Cerebellar cortex (tissue), 1 donor: ENCODE results near the gene AMMECR1.
A peak's percentile ranks its signal among the peaks of the same experiment; 100 is the strongest.
"Not testable (repeated sequence)": the region's sequence is repeated elsewhere in the genome, so short reads cannot be mapped to it uniquely, and the experiment has no call there.

Experiments
- DNase-seq: peaks from one replicate; pipeline ENCODE4 v3.0.0-alpha.2; 2015; ENCODE audit warnings: low spot score

Gene AMMECR1

GRCh38 chrX:110257889-110258288 is 60.0 kb downstream of the AMMECR1 start:
- peak; percentile 14 for DNase-seq

DNA sequence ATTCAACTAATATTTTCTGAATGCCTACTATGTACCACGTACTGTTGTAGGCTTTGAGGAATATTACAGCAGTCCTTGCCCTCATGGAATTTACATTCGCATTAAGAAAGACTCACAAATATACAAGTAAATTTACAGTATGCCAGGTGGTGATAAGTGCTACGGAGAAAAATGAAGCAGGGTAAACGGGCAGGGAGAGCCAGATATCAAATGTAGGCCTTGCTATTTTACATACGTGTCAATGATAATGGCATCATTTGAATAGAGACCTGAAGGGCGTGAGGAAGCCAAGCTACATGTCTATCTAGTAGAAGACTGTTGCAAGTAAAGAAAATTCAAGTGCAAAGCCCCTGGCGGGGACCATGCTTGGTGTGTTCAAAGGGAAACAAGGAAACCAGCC is 65.2 kb downstream of the AMMECR1 start:
- DNase-seq, result no peak

DNA sequence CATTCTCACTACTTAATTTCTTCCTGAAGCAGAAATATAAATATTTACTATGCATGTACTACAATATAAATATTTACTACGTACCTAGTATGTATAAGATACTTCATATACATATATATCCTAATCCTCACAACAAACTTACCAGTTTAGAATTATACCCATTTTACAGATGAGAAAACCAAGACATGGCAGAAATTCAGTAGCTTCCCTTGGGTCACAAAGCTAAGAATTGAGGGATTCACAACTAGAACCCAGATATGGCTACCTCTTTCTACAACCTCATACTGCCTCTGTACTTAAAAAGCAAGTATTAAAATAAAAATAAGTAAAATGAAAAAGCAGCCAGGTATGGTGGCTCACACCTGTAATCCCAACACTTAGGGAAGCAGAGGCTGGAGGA is 65.9 kb downstream of the AMMECR1 start:
- no peak for DNase-seq

DNA sequence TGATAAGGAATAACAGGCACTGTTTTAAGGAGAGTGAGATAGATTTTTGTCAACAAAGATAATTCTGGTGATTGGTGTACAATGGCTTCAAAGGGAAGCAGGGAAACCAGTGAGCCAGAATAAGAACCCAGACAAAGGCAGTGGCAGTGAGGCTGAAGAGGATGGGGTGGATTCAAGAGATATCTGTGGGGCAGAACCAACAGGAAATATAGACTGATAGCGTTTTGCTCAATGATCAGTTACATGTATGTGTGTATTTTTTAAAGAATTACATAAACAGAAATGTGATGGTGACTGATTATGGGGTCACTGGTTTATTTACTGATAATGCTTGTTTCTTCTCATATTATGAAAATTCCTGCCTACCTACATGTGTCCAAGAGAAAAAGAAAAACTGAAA is 66.4 kb downstream of the AMMECR1 start:
- no peak for DNase-seq

DNA sequence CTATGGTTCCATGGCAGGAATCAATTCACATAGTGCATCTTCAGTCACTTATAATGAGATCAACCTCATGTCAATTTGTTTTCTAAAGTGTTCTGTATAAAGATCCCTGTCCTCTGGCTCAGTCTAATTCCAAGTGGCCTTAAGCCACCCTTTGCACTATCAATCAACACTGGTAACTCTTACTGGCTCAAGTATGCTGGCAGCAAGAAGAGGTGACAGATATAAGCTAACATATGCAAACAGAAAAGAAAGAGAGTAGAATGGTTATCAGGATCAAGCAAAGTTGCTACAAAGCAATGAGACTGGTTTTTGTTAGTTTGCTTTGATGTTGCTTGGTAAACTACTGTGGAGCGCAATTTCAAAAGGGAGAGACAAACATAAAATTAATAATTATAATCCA is 67.0 kb downstream of the AMMECR1 start:
- DNase-seq, result no peak

- no peak for DNase-seq
These were observed 69.3 kb downstream of the AMMECR1 start for GRCh38 chrX:110248578-110248977.

DNA sequence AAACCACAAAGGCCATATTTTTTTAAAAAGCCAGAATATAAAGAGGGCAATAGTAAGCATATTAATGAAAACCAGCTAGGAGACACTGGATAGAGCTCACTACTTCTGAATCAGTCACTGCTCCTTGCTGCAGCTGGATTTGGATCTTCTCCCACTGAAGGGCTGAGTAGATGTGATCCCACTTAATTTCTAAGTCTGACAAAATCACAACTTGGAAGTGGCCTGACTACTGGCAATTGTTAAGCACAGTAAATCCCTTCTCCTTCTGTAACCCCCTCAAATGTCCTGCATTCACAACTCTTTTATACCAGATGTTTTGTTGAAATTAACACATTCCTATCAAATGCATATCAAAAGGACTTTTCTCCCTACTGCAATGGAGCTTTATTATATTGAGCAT is 72.9 kb downstream of the AMMECR1 start:
- no peak for DNase-seq

DNA sequence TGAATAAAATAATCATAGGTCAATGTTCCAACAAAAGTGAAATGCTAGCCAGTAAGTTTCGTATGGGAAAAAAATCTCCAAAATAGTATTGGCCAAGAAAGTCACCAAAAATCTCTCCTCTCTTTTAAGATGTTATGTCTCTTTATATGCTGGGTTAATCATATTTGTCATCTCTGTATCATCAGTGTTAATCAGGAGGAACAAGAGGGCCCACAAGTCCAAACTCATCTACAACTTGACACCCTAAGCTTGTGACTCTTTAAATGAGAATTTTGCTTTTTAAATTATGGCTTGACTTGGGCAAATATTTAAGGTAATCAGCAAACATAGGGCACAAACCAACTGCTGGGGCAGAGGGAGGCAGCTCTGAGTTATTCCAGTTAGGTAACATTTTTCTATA is 75.5 kb downstream of the AMMECR1 start:
- no peak for DNase-seq

- peak; percentile 11 for DNase-seq
These were observed 76.1 kb downstream of the AMMECR1 start for GRCh38 chrX:110241816-110242215.

- not testable (repeated sequence) for DNase-seq
These were observed 79.6 kb downstream of the AMMECR1 start for GRCh38 chrX:110238259-110238658.

DNA sequence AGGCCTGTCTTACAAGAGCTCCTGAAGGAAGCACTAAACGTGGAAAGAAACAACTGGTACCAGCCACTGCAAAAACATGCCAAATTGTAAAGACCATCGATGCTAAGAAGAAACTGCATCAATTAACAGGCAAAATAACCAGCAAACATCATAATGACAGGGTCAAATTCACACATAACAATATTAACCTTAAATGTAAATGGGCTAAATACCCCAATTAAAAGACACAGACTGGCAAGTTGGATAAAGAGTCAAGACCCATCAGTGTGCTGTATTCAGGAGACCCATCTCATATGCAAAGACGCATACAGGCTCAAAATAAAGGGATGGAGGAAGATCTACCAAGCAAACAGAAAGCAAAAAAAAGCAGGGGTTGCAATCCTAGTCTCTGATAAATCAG is 86.4 kb downstream of the AMMECR1 start:
- not testable (repeated sequence) for DNase-seq

DNA sequence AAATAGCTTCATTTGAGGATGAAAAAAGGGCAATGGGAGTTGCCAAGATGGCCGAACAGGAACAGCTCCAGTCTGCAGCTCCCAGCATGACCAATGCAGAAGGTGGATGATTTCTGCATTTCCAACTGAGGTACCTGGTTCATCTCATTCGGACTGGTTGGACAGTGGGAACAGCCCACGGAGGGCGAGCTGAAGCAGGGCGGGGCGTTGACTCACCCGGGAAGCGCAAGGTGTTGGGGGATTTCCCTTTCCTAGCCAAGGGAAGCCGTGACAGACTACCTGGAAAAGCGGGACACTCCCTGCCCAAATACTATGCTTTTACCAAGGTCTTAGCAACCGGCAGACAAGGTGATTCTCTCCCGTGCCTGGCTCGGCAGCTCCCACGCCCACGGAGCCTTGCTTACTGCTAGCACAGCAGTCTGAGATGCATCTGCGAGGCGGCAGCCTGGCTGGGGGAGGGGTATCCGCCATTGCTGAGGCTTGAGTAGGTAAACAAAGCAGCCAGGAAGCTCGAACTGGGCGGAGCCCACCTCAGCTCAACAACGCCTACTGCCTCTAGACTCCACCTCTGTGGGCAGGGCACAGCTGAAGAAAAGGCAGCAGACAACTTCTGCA is 88.3 kb downstream of the AMMECR1 start:
- not testable (repeated sequence) for DNase-seq

- no peak for DNase-seq
These were observed 89.4 kb downstream of the AMMECR1 start for GRCh38 chrX:110228453-110228852.

DNA sequence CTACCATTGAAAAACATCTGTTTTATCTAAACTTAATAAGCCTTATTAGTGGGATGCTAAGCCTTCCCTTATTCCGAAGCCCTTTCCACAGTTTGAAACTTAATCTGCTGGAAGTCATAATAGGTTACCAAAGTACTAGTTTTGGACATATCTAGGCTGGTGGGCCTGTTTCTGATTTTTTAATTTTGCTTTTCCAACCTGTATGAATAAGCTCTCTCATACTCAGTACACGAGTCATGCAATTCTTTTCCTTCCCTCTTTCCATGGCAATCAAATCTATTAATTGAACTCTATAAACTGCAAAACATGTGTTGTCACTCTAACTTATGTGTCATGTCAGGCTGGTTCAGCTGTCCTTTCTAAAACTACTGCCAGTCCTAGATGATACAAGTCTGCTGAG is 91.0 kb downstream of the AMMECR1 start:
- DNase-seq, result no peak

GRCh38 chrX:110224926-110225617 is 92.8 kb downstream of the AMMECR1 start:
- DNase-seq, result no peak

GRCh38 chrX:110222497-110223257 is 95.2 kb downstream of the AMMECR1 start:
- DNase-seq, result no peak

DNA sequence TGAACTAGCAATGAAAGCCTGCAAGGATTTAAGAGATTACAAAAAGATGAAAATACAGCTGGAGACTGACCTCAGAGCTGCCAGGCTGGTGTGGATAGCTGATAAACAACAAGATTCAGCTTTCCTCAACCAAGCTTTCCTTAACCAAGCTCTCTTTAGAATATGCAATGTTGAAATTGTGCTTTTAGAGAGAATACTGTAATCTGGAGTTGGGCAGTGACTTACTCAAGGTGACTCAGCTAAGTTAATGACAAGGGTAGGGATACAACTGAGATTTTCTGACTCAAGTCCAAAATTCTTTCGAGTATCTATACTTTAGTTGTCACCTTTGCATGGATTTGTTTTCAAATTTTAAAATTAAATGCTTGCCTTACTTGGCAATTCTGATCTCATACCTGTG is 98.0 kb downstream of the AMMECR1 start:
- DNase-seq, result no peak

GRCh38 chrX:110218591-110218990 is 99.3 kb downstream of the AMMECR1 start:
- no peak for DNase-seq

DNA sequence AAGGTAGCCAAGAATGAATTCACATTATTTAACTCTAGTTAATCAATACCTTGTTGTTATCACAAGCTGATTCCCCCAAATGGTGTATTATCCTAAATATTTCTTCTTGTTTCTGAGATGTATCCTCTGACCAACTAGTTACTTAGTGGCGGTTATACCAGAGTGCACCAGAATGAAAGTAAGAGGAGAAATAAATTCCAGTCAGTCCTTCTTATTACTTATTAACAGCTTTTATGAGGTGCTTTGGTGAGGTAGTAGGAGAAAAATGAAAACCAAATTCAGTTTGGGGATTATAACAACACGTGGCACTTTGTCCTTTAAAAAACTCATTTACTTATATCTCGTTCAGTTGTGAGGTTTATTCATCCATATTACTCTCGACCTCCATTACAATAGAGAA is 101.9 kb downstream of the AMMECR1 start:
- no peak for DNase-seq

- no peak for DNase-seq
These were observed 102.5 kb downstream of the AMMECR1 start for GRCh38 chrX:110215411-110215810.

DNA sequence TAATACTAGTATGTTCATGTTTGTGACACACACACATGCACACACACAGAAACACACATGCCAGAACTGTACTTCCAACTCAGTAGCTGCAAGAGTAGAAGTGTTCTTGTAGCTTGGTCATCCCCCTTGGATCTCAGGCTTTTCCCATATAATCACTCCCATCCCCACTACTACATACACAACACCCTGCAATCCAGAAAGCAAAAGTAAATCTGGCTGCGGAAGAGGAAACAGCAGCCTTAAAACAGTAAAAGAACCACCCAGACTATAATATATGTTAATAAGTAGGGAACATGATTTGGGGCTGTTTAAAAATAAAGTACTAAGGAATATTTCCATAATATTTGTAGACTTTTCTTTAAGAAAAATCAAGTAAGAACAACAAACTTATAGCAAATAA is 103.2 kb downstream of the AMMECR1 start:
- no peak for DNase-seq

- no peak for DNase-seq
These were observed 104.7 kb downstream of the AMMECR1 start for GRCh38 chrX:110213183-110213582.

DNA sequence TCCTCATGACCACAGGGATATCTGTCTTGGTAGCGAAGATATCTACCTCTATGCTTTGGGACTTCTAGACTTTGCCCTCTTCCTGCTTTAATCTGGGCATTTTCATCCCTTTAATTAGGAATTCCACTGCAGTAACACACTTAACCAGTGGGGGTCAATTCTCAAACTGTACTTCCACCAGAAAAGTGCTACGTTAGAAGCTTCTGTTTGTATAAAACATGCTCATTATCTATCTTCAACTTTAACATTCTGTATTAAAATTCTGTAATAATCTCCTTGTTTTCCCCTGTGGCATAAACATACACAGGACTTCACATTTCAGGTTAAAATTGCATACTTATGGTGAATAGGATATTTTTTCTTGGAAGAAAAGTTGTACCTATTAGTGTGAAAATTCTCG is 105.6 kb downstream of the AMMECR1 start:
- no peak for DNase-seq
